Endothelial cell of umbilical vein (primary cell): Measurements from ENCODE around the gene GATA3. TPM values are rescaled to one million over a fixed set of nuclear protein-coding genes. Genes with fewer than 3 reads are reported as not detected.

Experiments
- BruUV-seq: library from RNA; stranded (reverse); fragments of 400-500 nt; replicated peaks from 2 replicates; lab custom pipeline; 2021; lab: Mats Ljungman, UMichigan
- CTCF ChIA-PET: fragments of 300-600, 350-600 bp; sonication (Branson Sonifier 250); formaldehyde crosslinking; loops from one replicate; lab custom pipeline; 2021; ENCODE audit warnings: antibody characterized with exemption, inconsistent platforms; lab: Charles Lee
- POLR2A ChIA-PET: fragments of 300-600, 350-600 bp; sonication (Branson Sonifier 250); formaldehyde crosslinking; loops from one replicate; lab custom pipeline; 2021; ENCODE audit warnings: antibody characterized with exemption, inconsistent platforms; lab: Charles Lee
- DNase-seq: peaks from one replicate; pipeline ENCODE4 v3.0.0-alpha.2; 2011; ENCODE audit warnings: low read depth, low spot score
- FAIRE-seq: peaks from 2 replicates; lab custom pipeline; 2011; peaks lifted over from hg19 to GRCh38; lab: Jason Lieb, UNC
- H2AFZ ChIP-seq: 2 replicates; pipeline ENCODE4 v1.6.0; 2012; ENCODE audit warnings: low read depth, low read length, control low read depth, inconsistent platforms
- H3K27ac ChIP-seq: 2 replicates; pipeline ENCODE4 v1.5.1; 2011; ENCODE audit warnings: low read depth, mild to moderate bottlenecking, control low read depth, low read length, moderate library complexity; ENCODE audit not compliant: insufficient read depth
- H3K27me3 ChIP-seq, 2 experiments: 2 replicates each; pipeline versions ENCODE4 v1.6.0 to v1.6.1; 2011; ENCODE audit warnings: low read length in 2 of 2, mixed read lengths in 1 of 2; ENCODE audit not compliant: control insufficient read depth in 2 of 2, insufficient read depth in 2 of 2
- H3K36me3 ChIP-seq, 2 experiments: 2 replicates in 1 of 2; 3 replicates in 1 of 2; pipeline ENCODE4 v1.5.1; 2011; ENCODE audit warnings: low read length in 2 of 2, mild to moderate bottlenecking in 1 of 2, moderate library complexity in 1 of 2; ENCODE audit not compliant: control insufficient read depth in 2 of 2, insufficient read depth in 2 of 2; ENCODE audit errors: extremely low read depth in 1 of 2
- H3K4me1 ChIP-seq: 3 replicates; pipeline ENCODE4 v1.5.1; 2011; ENCODE audit warnings: mild to moderate bottlenecking, low read length; ENCODE audit not compliant: control insufficient read depth, insufficient read depth; ENCODE audit errors: extremely low read depth
- H3K4me2 ChIP-seq: 2 replicates; pipeline ENCODE4 v1.6.1; 2011; ENCODE audit warnings: low read length, control low read depth, mixed read lengths; ENCODE audit not compliant: insufficient read depth
- H3K4me3 ChIP-seq, 3 experiments: fragments of 200-600 bp in 1 of 3; sonication (generic), shearing (Covaris generic) in 1 of 3; replicated peaks in 1 of 3; 2 replicates each; pipeline ENCODE4 v1.5.1; 2011 to 2016; ENCODE audit warnings: control low read depth in 3 of 3, low read length in 3 of 3, mild to moderate bottlenecking in 2 of 3, inconsistent platforms in 1 of 3, low read depth in 1 of 3, moderate library complexity in 1 of 3; ENCODE audit not compliant: insufficient read depth in 1 of 3
- H3K79me2 ChIP-seq: 2 replicates; pipeline ENCODE4 v1.6.0; 2012; ENCODE audit warnings: low read length, inconsistent platforms; ENCODE audit not compliant: control insufficient read depth, insufficient read depth
- H3K9ac ChIP-seq: replicated peaks from 2 replicates; pipeline ENCODE3; 2011; ENCODE audit warnings: low read length, control low read depth; ENCODE audit not compliant: insufficient read depth; ENCODE audit errors: extremely low read depth
- H3K9me1 ChIP-seq: replicated peaks from 3 replicates; pipeline ENCODE4 v1.6.0; 2011; ENCODE audit warnings: mild to moderate bottlenecking, low read length; ENCODE audit not compliant: control insufficient read depth, insufficient read depth; ENCODE audit errors: extremely low read depth
- H3K9me3 ChIP-seq: replicated peaks from 2 replicates; pipeline ENCODE4 v1.5.1; 2012; ENCODE audit warnings: low read length, inconsistent platforms; ENCODE audit not compliant: control insufficient read depth, insufficient read depth
- H4K20me1 ChIP-seq: replicated peaks from 2 replicates; pipeline ENCODE3; 2011; ENCODE audit warnings: mild to moderate bottlenecking, low read length; ENCODE audit not compliant: control insufficient read depth, insufficient read depth; ENCODE audit errors: extremely low read depth
- EZH2 ChIP-seq: IDR thresholded peaks from 2 replicates; pipeline ENCODE4 v1.6.1; 2012; ENCODE audit warnings: borderline replicate concordance, low read depth, mild to moderate bottlenecking, moderate library complexity, low read length, inconsistent platforms; ENCODE audit not compliant: severe bottlenecking
- FOS ChIP-seq: IDR thresholded peaks from 2 replicates; pipeline ENCODE4 v1.6.1; 2011; ENCODE audit warnings: mild to moderate bottlenecking, low read length, moderate library complexity, borderline replicate concordance; ENCODE audit not compliant: insufficient read depth
- GATA2 ChIP-seq: IDR thresholded peaks from 2 replicates; pipeline ENCODE4 v1.7.0; 2011; ENCODE audit warnings: low read depth, mild to moderate bottlenecking, moderate library complexity, mixed read lengths, low read length; ENCODE audit not compliant: insufficient read length, insufficient read depth
- JUN ChIP-seq: IDR thresholded peaks from 2 replicates; pipeline ENCODE4 v1.6.1; 2011; ENCODE audit warnings: borderline replicate concordance, low read depth; ENCODE audit not compliant: insufficient read length, insufficient read depth
- MYC ChIP-seq: IDR thresholded peaks from one replicate; pipeline ENCODE4 v1.6.1; 2011; ENCODE audit warnings: mild to moderate bottlenecking, low read depth, low read length
- POLR2A ChIP-seq: IDR thresholded peaks from 2 replicates; pipeline ENCODE4 v1.6.1; 2012; ENCODE audit warnings: low read depth, mild to moderate bottlenecking, control low read depth, low read length
- POLR2AphosphoS5 ChIP-seq: IDR thresholded peaks from 2 replicates; pipeline ENCODE4 v1.6.1; 2012; ENCODE audit warnings: low read depth, mild to moderate bottlenecking, control low read depth, low read length, moderate library complexity; ENCODE audit not compliant: insufficient read depth
- dilution Hi-C: fragments of 300-500 bp; cut with MboI; formaldehyde crosslinking; loops from one replicate; pipeline ENCODE4 v1.15.0; 2019; ENCODE audit warnings: low sequenced_read_pairs; ENCODE audit not compliant: extremely low pct_ligation_motif_present
- intact Hi-C: fragments of 100-400 bp; cut with micrococcal nuclease; formaldehyde crosslinking; loops from one replicate; pipeline ENCODE4 v1.10.0; 2022
- polyA plus RNA-seq, 4 experiments: library from polyadenylated mRNA; depleted of rRNA in 3 of 4; stranded (reverse) in 3 of 4; unstranded in 1 of 4; fragments of >200 nt; gene quantifications; 2 replicates each; pipeline versions ENCODE4 v1.2.1 to v1.2.3, GENCODE V29; 2011 to 2012; ENCODE audit warnings: missing spikeins in 1 of 4
- total RNA-seq: library from RNA; stranded (reverse); gene quantifications from 2 replicates; pipeline ENCODE4 v1.2.3, GENCODE V29; 2021
- TF ChIP-seq, protein P1 (sequence below): IDR thresholded peaks from 2 replicates; pipeline ENCODE4 v1.6.1; 2011; ENCODE audit not compliant: insufficient read depth, insufficient read length
- TF ChIP-seq, protein P2 (sequence below), 2 donors: IDR thresholded peaks; 1 replicate in 1 of 2; 2 replicates in 1 of 2; pipeline ENCODE4 v1.5.1; 2011; ENCODE audit warnings: low read length in 2 of 2, mild to moderate bottlenecking in 2 of 2, moderate library complexity in 2 of 2, control low read depth in 1 of 2, inconsistent platforms in 1 of 2, low read depth in 1 of 2; ENCODE audit not compliant: insufficient read depth in 1 of 2; ENCODE audit errors: extremely low read depth in 1 of 2

GATA3 gene
- total and polyA plus RNA-seq, 2 donors (not counting 3 experiments of a cell fraction or from before 2014, with no cell fraction given), result 9.3 to 33.0 TPM

DNA sequence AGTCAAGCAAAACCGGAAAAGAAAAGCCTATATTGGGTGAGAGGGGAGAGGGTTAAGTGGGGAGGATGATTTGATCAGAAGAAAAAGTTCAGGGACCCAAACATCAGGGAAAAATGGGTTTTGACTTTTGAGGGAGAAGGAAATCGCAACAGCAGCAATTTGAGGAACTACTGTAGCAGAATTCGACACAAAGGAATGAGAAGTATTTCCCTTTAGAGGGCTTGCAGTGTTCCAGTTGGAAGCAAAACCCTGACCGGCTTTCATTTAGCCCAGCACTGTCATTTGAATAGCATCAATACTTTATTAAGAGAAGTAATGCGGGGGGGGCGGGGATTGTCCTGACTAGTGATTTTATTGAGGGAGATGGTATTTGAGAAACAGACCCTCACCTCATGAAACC is 37.2 kb upstream of the GATA3 start:
- dilution Hi-C loops, result no loop called here
- Histone ChIP-seq H3K27me3 (no peaks in the 10 kb centered on the region), H2AFZ (peak overlapping the region; percentile 42), H3K79me2 (no peaks in the 10 kb centered on the region), H3K36me3 (peaks cover 0 to 4% of the 10 kb centered on the region in 2 experiments), H3K4me2 (no peak overlapping the region), H3K4me3 (no peak overlapping the region), H3K9ac (no peak overlapping the region), H3K4me1 (peaks cover 5% of the 10 kb centered on the region), H3K9me3 (no peaks in the 10 kb centered on the region), H3K9me1 (no peaks in the 10 kb centered on the region), H3K27ac (no peak overlapping the region), H4K20me1 (no peaks in the 10 kb centered on the region)
- DNase-seq, result no peak
- ChIA-PET CTCF (interaction anchor here (2.0 kb wide), 1 partner anchor 145 kb away, joined by 6 read pairs; no protein-coding TSS in a partner anchor), POLR2A (no interaction called here)
- BruUV-seq, result no TSS peak
- FAIRE-seq, result peak; percentile 70
- intact Hi-C loops, result no loop called here
- no peak for TF ChIP-seq JUN
- TF ChIP-seq EZH2, result no peak
- TF ChIP-seq, protein P1, sequence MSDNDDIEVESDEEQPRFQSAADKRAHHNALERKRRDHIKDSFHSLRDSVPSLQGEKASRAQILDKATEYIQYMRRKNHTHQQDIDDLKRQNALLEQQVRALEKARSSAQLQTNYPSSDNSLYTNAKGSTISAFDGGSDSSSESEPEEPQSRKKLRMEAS, result no peak
- no peak for TF ChIP-seq GATA2
- TF ChIP-seq, protein P2, sequence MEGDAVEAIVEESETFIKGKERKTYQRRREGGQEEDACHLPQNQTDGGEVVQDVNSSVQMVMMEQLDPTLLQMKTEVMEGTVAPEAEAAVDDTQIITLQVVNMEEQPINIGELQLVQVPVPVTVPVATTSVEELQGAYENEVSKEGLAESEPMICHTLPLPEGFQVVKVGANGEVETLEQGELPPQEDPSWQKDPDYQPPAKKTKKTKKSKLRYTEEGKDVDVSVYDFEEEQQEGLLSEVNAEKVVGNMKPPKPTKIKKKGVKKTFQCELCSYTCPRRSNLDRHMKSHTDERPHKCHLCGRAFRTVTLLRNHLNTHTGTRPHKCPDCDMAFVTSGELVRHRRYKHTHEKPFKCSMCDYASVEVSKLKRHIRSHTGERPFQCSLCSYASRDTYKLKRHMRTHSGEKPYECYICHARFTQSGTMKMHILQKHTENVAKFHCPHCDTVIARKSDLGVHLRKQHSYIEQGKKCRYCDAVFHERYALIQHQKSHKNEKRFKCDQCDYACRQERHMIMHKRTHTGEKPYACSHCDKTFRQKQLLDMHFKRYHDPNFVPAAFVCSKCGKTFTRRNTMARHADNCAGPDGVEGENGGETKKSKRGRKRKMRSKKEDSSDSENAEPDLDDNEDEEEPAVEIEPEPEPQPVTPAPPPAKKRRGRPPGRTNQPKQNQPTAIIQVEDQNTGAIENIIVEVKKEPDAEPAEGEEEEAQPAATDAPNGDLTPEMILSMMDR (IDR thresholded peaks at IDR 0.05; ENCODE audit: extremely low read depth in 1 of 2, insufficient read depth in 1 of 2, low read depth in 1 of 2, low read length in 2 of 2), result no peak
- TF ChIP-seq MYC, result no peak
- no peak for TF ChIP-seq POLR2A
- no peak for TF ChIP-seq FOS
- no peak for TF ChIP-seq POLR2AphosphoS5
